HG03064 (cell line): ENCODE results near the gene ZNF764.
A peak's percentile ranks its signal among the peaks of the same experiment; 100 is the strongest.
"Not testable (repeated sequence)": the region's sequence is repeated elsewhere in the genome, so short reads cannot be mapped to it uniquely, and the experiment has no call there.

ENCODE experiments used
- ATAC-seq: cut with Tn5 transposase; IDR thresholded peaks from one replicate; pipeline ENCODE4 v1.9.1; 2021; ENCODE audit warnings: low read depth; ENCODE audit not compliant: unreplicated experiment

Gene ZNF764

GRCh38 chr16:30528799-30529457 lies 29.2 kb downstream of the ZNF764 start:
- ATAC-seq: no peak

- ATAC-seq: no peak
Measured at GRCh38 chr16:30527635-30528178, 30.5 kb downstream of the ZNF764 start.

- peak; percentile 60 for ATAC-seq
Measured at GRCh38 chr16:30526823-30527634, 31.1 kb downstream of the ZNF764 start.

DNA sequence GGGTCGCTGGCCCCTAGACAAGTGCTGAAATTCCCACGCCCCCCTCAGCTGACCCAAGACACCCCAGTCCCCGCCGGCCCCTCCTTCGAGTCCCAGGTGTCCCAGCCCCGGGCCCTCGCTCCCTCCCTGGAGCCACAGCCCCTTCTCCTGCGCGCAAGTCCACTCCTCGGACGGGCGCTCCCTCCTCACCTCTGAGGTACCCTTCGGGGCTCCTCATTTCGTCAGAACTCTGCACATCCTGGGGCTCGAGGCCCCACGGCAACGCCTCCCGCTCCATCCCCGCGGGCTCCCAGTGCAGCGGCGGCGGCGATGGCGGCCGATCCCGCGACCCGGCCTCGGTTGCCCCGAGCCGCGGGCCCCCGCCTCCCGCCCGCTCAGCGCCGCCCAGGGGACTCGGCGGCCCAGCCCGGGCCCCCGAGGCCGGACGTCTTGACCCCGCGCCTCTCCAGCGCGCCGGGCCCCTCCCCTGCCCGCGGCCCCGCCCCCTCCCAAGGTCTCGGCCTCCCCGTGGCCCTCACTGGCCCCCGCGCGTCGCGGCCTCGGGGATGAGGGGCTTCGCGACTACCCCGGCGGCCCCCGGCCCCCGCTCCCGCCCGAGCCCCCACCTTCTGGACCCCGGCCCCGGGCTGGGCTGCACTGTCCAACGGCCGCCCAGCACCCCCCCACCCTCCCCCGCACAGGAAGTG lies 31.9 kb downstream of the ZNF764 start, which contains the start of gene ZNF768:
ZNF768 (minus strand) TSS at position 430 of the 686 bp plus-strand sequence; CDS start at position 277, 153 bp downstream.
- ATAC-seq: peak; percentile 26

GRCh38 chr16:30525844-30526136 lies 32.4 kb downstream of the ZNF764 start:
- ATAC-seq: no peak

GRCh38 chr16:30524575-30525568 lies 33.3 kb downstream of the ZNF764 start:
- no peak for ATAC-seq

- no peak for ATAC-seq
Measured at GRCh38 chr16:30523768-30524574, 34.2 kb downstream of the ZNF764 start.

DNA sequence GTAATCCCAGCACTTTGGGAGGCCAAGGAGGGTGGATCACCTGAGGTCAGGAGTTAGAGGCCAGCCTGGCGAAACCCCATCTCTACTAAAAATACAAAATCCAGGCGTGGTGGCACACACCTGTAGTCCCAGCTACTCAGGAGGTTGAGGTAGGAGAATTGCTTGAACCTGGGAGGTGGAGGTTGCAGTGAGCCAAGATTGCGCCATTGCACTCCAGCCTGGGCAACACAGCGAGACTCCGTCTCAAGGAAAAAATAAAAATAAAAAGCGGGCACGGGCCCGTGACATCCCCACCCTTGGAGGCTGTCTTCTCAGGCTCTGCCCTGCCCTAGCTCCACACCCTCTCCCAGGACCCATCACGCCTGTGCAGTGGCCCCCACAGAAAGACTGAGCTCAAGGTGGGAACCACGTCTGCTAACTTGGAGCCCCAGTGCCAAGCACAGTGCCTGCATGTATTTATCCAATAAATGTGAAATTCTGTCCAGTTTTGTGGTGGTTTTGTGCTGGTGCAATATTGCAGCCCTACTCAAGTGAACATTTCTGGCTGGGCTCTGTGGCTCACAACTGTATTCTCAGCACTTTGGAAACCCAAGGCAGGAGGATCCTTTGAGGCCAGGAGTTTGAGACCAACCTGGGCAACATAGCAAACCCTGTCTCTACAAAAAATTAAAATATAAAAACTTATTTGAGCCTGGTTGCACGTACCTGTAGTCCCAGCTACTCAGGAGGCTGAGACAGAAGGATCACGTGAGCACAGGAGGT lies 35.3 kb downstream of the ZNF764 start:
- ATAC-seq: not testable (repeated sequence)

- no peak for ATAC-seq
Measured at GRCh38 chr16:30521873-30522641, 36.1 kb downstream of the ZNF764 start.

DNA sequence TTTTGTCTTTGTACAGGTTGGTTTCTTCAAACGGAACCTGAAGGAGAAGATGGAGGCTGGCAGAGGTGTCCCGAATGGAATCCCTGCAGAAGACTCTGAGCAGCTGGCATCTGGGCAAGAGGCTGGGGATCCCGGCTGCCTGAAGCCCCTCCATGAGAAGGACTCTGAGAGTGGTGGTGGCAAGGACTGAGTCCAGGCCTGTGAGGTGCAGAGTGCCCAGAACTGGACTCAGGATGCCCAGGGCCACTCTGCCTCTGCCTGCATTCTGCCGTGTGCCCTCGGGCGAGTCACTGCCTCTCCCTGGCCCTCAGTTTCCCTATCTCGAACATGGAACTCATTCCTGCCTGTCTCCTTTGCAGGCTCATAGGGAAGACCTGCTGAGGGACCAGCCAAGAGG lies 36.7 kb downstream of the ZNF764 start:
- ATAC-seq: no peak

DNA sequence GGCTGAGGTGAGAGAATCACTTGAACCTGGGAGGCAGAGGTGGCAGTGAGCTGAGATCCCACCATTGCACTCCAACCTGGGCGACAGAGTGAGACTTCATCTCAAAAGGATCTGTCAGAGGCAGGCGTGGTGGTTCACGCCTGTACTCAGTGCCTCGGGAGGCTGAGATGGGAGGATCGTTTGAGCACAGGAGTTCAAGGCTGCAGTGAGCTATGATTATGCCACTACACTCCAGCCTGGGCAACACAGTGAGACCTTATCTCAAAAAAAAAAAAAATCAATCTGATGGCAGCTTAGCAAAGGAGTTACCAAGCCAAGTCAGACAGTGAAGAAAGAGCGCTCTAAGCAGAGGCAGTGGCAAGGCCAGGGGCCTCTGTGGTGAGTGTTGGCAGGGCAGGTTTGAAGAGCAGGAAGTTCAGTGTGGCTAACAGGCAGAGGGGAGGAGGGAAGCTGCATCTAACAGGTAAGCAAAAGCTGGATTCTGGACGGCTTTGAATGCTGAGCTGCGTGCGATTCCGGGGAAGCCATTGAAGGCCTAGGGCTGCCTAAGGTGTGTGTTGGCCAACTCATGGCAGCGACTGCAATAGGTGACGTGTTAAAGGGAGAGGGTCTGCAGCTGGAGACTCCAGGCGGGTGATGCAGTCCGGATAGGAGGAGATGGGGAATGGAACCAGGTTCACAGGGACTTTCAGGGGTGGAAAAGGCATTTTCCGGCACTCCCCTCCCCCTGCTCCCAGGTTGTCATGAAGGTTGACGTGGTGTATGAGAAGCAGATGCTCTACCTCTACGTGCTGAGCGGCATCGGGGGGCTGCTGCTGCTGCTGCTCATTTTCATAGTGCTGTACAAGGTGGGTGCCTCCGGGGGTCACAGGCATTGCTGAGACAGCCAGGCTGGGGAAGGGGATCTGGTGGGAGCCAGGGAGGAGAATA lies 38.8 kb downstream of the ZNF764 start:
- no peak for ATAC-seq

- no peak for ATAC-seq
Measured at GRCh38 chr16:30518552-30518951, 39.6 kb downstream of the ZNF764 start.

- no peak for ATAC-seq
Measured at GRCh38 chr16:30515275-30515674, 42.9 kb downstream of the ZNF764 start.

GRCh38 chr16:30511509-30511908 lies 46.7 kb downstream of the ZNF764 start:
- no peak for ATAC-seq

GRCh38 chr16:30510376-30510938 lies 47.7 kb downstream of the ZNF764 start:
- ATAC-seq: no peak

GRCh38 chr16:30509081-30509765 lies 49.0 kb downstream of the ZNF764 start:
- ATAC-seq: no peak
